Occipital lobe (tissue), 2 donors: ENCODE measurements around the gene NEDD1. TPM values are rescaled to one million over a fixed set of nuclear protein-coding genes. Genes with fewer than 3 reads are reported as not detected.

ENCODE experiments used
- DNase-seq: peaks from one replicate; lab custom pipeline; 2025; lab: John Stamatoyannopoulos, UW
- total RNA-seq: library from RNA; depleted of rRNA; stranded (reverse); fragments of >200 nt; gene quantifications from one replicate; pipeline ENCODE4 v1.2.3, GENCODE V29; 2014

NEDD1 gene
- total RNA-seq, 1 donor from 2014 or later, result 15.6 TPM

- DNase-seq, result no peak
These were observed 9.6 kb upstream of the NEDD1 start for GRCh38 chr12:96897421-96897820.

DNA sequence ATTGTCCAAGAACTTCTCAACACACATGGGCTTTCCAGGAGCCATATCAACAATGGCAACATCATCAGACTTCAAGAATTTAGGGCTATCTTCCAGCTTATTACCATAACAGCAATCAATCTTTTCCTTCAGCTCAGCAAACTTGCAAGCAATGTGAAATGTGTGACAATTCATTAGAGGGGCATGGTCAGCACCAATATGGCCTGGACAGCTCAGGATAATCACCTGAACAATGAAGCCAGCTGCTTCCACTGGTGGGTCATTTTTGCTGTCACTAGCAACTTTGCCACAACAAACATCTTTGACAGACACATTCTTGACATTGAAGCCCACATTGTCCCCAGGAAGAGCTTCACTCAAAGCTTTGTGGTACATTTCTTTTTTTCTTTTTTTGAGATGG lies 5.9 kb upstream of the NEDD1 start:
- DNase-seq, result no peak

GRCh38 chr12:96902076-96902475 lies 5.0 kb upstream of the NEDD1 start:
- no peak for DNase-seq

- DNase-seq, result no peak
These were observed 584 bp upstream of the NEDD1 start for GRCh38 chr12:96906498-96906848.

- no peak for DNase-seq
These were observed 790 bp downstream of the NEDD1 start for GRCh38 chr12:96907671-96908422.

- no peak for DNase-seq
These were observed 1.3 kb downstream of the NEDD1 start for GRCh38 chr12:96908423-96908675.

GRCh38 chr12:96912261-96912660 lies 5.2 kb downstream of the NEDD1 start:
- no peak for DNase-seq

- DNase-seq, result no peak
These were observed 5.9 kb downstream of the NEDD1 start for GRCh38 chr12:96912943-96913342.

GRCh38 chr12:96919510-96920210 lies 12.6 kb downstream of the NEDD1 start:
- no peak for DNase-seq

GRCh38 chr12:96948782-96949181 lies 41.7 kb downstream of the NEDD1 start:
- no peak for DNase-seq

GRCh38 chr12:96979532-96979931 lies 72.5 kb downstream of the NEDD1 start:
- no peak for DNase-seq

DNA sequence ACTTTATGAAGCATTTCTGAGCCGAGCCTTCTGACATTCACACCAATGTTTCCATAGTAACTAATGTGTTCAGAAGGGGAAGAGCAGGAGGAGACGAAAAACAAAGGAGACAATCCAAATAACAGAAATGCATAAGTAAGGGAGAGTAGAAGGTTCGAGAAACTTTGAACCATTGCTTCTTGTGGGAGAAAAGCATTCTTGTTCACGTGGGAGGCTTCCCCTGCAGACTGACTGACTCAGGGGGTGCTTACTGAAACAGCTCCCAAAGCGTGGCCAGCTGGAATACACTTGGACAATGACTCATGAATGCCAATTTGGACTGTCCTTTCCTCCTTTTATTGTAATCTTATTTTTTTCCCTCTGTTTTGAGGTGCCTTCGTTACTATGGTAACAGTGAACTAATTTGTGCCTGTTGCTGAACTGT lies 73.9 kb downstream of the NEDD1 start:
- peak; percentile 49 for DNase-seq

DNA sequence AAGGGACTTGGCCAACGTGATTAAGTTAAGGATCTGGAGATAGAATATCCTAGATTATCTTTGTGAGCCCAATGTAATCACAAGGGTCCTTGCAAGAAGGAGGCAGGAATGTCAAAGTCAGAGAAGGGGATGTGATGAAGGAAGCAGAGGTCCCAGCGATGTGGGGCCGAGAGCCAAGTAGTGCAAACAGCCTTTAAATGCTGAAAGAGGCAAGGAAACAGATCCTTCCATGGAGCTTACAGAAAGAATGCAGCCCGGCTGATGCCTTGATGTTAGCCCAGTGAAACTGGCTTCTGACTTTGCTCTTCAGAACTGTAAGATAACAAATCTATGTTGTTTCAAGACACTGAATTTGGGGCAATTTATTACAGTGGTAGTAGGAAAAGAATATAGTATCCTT lies 74.9 kb downstream of the NEDD1 start:
- DNase-seq, result no peak

- DNase-seq, result no peak
These were observed 75.6 kb downstream of the NEDD1 start for GRCh38 chr12:96982671-96983070.

DNA sequence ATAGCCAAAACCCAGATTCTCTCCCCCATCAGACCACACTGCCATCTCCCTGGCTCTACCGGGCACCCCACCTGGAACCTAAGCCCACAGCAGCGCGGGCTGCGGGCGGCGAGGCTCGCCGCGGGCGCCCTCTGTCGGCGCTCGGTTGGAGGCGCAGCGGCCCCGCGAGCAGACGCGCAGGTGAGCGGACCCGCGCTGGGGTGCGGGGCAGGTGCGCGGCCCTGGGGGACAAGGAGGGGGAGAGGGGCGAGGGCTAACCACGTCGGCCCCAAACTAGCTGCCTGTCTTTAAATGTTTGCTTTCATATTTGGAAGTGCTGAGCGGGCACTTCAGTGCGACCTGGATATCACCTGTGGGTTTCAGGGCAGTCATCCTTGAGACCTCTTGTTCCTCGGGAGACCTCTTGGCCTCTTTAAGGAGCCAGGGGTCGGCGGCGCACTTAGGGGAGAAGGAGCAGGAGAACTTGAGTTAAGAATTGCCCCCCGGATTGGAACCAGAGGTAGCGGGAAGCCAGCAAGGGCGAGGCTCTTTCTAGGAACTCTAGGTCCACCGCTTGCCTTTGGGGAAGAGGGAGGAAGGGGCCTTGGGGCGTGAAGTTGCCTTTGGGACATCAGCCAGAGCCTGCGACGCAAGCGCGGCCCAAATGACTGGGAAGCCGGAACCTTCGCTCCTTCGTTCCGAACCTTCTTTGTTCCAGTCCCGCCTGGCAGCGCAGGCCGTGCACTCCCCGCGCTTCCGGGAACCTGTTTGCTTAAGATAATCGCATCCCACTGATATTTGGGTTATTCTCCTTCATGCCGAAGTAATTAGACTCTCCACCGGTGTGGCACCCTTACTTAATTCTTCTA lies 78.7 kb downstream of the NEDD1 start:
- DNase-seq, result no peak

- no peak for DNase-seq
These were observed 79.9 kb downstream of the NEDD1 start for GRCh38 chr12:96986883-96987523.

GRCh38 chr12:96988919-96989318 lies 81.9 kb downstream of the NEDD1 start:
- DNase-seq, result no peak

GRCh38 chr12:96989916-96990315 lies 82.9 kb downstream of the NEDD1 start:
- no peak for DNase-seq

DNA sequence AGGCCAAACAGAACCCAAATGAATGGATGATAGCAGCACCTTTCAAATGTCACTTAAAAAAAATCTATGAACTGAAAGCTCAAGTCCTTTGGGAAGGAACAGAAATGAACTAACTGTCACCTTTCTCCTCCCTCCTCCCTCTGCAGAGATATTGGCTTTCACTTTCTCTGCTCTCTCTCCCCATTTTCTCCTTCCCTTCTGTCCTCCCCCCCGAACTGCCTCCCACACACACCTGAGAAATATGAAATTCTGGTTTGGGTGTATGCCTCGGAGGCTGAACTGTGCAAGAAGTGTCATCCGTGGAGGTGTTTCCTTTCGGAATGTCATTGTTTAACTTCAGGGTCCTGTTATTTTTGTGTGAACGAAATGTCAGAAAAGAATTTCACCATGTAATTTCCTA lies 87.8 kb downstream of the NEDD1 start:
- DNase-seq, result no peak

DNA sequence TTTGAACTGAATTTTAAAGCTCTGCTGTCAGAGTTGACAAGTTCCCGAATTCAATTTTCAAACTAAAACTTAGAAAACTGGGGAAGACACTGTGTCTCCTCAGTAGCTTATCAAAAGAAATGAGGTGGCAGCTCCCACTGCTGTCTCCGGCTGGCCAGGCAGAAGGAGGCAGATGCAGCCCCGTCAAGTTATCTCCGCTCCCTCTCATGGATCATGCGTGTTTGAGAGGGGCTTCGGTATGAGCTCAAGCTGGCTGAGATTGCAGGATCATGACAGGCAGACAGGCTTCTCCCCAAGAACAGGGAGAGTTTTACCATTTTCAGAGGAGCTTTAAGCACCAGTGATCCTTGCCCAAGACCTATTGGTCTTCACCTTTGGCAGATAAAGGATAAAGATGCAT lies 88.8 kb downstream of the NEDD1 start:
- DNase-seq, result no peak

DNA sequence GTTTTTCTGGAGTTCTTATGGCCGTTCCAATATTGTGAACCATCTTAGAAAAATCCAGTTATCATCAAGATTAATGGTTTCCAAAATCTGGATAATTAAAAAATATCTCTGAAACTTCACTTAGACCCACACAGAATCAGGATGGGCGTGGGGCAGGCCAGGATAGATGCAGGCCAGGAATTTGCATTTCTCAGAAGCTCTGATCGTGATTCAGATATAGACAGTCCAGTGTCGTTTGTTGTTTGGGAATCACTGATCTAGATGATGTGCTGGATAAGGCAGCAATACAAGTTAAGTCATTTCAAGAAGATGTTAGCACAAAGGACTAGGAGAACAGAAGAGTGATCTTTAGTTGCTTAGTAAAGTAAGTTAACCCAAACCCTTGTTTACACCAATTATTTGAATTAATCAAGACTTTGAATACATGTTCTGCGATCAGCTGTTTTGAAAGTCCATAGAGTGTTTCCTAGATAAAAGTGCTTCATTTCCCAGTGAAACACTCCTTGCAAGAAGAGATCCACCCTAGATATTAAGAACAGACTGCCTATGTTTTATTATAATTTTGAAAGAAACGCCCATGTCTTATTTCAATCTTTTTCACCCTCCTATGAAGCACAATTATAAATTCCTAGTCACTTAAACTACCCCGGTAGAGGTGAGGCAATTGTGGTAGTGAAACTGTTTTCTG lies 90.9 kb downstream of the NEDD1 start:
- no peak for DNase-seq

DNA sequence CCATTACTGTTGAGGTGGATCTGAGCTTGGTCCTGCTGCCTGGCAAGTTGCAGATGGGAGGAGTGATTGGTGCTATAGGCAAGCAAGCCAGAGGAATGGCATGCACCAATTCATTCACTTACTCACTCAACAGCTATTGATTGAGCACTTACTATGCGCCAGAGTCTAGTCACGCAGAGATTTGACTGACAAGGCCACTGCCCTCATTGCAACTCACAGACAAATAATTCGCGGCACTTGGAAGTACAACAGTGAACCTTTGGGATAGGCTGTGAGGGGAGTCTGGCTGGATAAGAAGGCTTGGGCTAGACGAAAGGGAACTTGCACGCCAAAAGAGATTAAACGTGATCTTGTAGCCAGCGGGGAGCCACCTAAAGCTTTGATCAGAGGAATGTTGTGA lies 96.2 kb downstream of the NEDD1 start:
- DNase-seq, result no peak
